H9 (cell line): ENCODE data around the gene FOXI1. TPM values are rescaled to one million over a fixed set of nuclear protein-coding genes. Genes with fewer than 3 reads are reported as not detected.

ENCODE experiments used
- DNase-seq: peaks from one replicate; pipeline ENCODE4 v3.0.0-alpha.2; 2017
- H2AFZ ChIP-seq: one replicate; pipeline ENCODE4 v1.6.1; 2013; ENCODE audit warnings: mild to moderate bottlenecking, low read length, control low read depth, moderate library complexity
- H2AK5ac ChIP-seq: 2 replicates; pipeline ENCODE4 v1.6.1; 2013; ENCODE audit warnings: low read length, control low read depth, mixed read lengths; ENCODE audit not compliant: insufficient read length
- H2BK120ac ChIP-seq: one replicate; pipeline ENCODE4 v1.6.1; 2013; ENCODE audit warnings: low read depth, mild to moderate bottlenecking, low read length, control low read depth, inconsistent platforms; ENCODE audit not compliant: poor library complexity, severe bottlenecking
- H2BK12ac ChIP-seq: 2 replicates; pipeline ENCODE4 v1.6.1; 2013; ENCODE audit warnings: low read length, control low read depth, mixed read lengths, low read depth; ENCODE audit not compliant: insufficient read length
- H2BK15ac ChIP-seq: 2 replicates; pipeline ENCODE4 v1.6.1; 2013; ENCODE audit warnings: low read depth, low read length, control low read depth
- H2BK20ac ChIP-seq: one replicate; pipeline ENCODE4 v1.6.1; 2013; ENCODE audit warnings: low read depth, mild to moderate bottlenecking, low read length, control low read depth, inconsistent platforms; ENCODE audit not compliant: poor library complexity, severe bottlenecking
- H2BK5ac ChIP-seq: 2 replicates; pipeline ENCODE4 v1.6.1; 2013; ENCODE audit warnings: low read length, control low read depth, mixed read lengths; ENCODE audit not compliant: insufficient read length
- H3K14ac ChIP-seq: 2 replicates; pipeline ENCODE4 v1.6.1; 2013; ENCODE audit warnings: low read length, control low read depth; ENCODE audit not compliant: insufficient read depth
- H3K18ac ChIP-seq: 2 replicates; pipeline ENCODE4 v1.6.1; 2013; ENCODE audit warnings: low read depth, mild to moderate bottlenecking, mixed read lengths, low read length, control low read depth; ENCODE audit not compliant: insufficient read length
- H3K23ac ChIP-seq: 2 replicates; pipeline ENCODE4 v1.6.1; 2013; ENCODE audit warnings: low read length, control low read depth, mixed read lengths, low read depth; ENCODE audit not compliant: insufficient read length
- H3K23me2 ChIP-seq: 2 replicates; pipeline ENCODE4 v1.6.1; 2013; ENCODE audit warnings: low read depth, mild to moderate bottlenecking, mixed read lengths, low read length, control low read depth; ENCODE audit not compliant: insufficient read length, poor library complexity, severe bottlenecking
- H3K27ac ChIP-seq: 2 replicates; pipeline ENCODE4 v1.5.1; 2013; ENCODE audit warnings: low read length, control low read depth, mixed read lengths, low read depth; ENCODE audit not compliant: insufficient read length
- H3K27me3 ChIP-seq: 2 replicates; pipeline ENCODE4 v1.6.1; 2013; ENCODE audit warnings: low read length, control low read depth, inconsistent platforms; ENCODE audit not compliant: insufficient read depth
- H3K4ac ChIP-seq: 2 replicates; pipeline ENCODE4 v1.6.1; 2013; ENCODE audit warnings: low read depth, mild to moderate bottlenecking, control low read depth, inconsistent platforms, low read length, moderate library complexity
- H3K4me1 ChIP-seq: 2 replicates; pipeline ENCODE4 v1.6.1; 2013; ENCODE audit warnings: low read length, control low read depth, inconsistent platforms; ENCODE audit not compliant: insufficient read depth
- H3K4me2 ChIP-seq: 2 replicates; pipeline ENCODE4 v1.6.1; 2013; ENCODE audit warnings: low read length, control low read depth, mixed read lengths; ENCODE audit not compliant: insufficient read length, insufficient read depth
- H3K56ac ChIP-seq: 2 replicates; pipeline ENCODE4 v1.6.1; 2013; ENCODE audit warnings: low read depth, mild to moderate bottlenecking, mixed read lengths, low read length, control low read depth; ENCODE audit not compliant: insufficient read length
- H3K79me1 ChIP-seq: 2 replicates; pipeline ENCODE4 v1.6.1; 2013; ENCODE audit warnings: low read depth, mild to moderate bottlenecking, moderate library complexity, low read length, control low read depth, inconsistent platforms; ENCODE audit not compliant: insufficient read depth, poor library complexity, severe bottlenecking
- H3K79me2 ChIP-seq: 2 replicates; pipeline ENCODE4 v1.6.1; 2013; ENCODE audit warnings: low read length, control low read depth, inconsistent platforms; ENCODE audit not compliant: insufficient read depth
- H3K9ac ChIP-seq: 2 replicates; pipeline ENCODE4 v1.6.1; 2013; ENCODE audit warnings: low read length, control low read depth, mixed read lengths; ENCODE audit not compliant: insufficient read length; ENCODE audit errors: extremely low read depth
- H3K9me3 ChIP-seq: one replicate; pipeline ENCODE4 v1.6.1; 2013; ENCODE audit warnings: low read depth, low read length, inconsistent platforms; ENCODE audit not compliant: control insufficient read depth
- H3T11ph ChIP-seq: one replicate; pipeline ENCODE4 v1.6.1; 2013; ENCODE audit warnings: mild to moderate bottlenecking, low read length, control low read depth, inconsistent platforms
- H4K20me1 ChIP-seq: one replicate; pipeline ENCODE4 v1.6.1; 2013; ENCODE audit not compliant: control insufficient read depth, insufficient read length, insufficient read depth
- H4K5ac ChIP-seq: 2 replicates; pipeline ENCODE4 v1.6.1; 2013; ENCODE audit warnings: low read depth, mild to moderate bottlenecking, mixed read lengths, low read length, control low read depth; ENCODE audit not compliant: insufficient read length
- H4K8ac ChIP-seq: replicated peaks from 2 replicates; pipeline ENCODE4 v1.6.1; 2013; ENCODE audit warnings: low read length, control low read depth, mixed read lengths, low read depth; ENCODE audit not compliant: insufficient read length
- H4K91ac ChIP-seq: 2 replicates; pipeline ENCODE4 v1.6.1; 2013; ENCODE audit warnings: low read depth, mild to moderate bottlenecking, moderate library complexity, mixed read lengths, low read length, control low read depth; ENCODE audit not compliant: insufficient read length
- H3K27ac Mint-ChIP-seq, 3 experiments: 2 replicates in 2 of 3; 3 replicates in 1 of 3; pipeline ENCODE4 v1.8.0; 2020 to 2021; ENCODE audit warnings: mixed read lengths in 3 of 3, mild to moderate bottlenecking in 1 of 3, moderate library complexity in 1 of 3
- H3K27me3 Mint-ChIP-seq: 2 replicates; pipeline ENCODE4 v1.8.0; 2021; ENCODE audit warnings: low read depth, mild to moderate bottlenecking, moderate library complexity, mixed read lengths
- H3K36me3 Mint-ChIP-seq, 3 experiments: 2 replicates in 2 of 3; 3 replicates in 1 of 3; pipeline ENCODE4 v1.8.0; 2020 to 2021; ENCODE audit warnings: low read depth in 3 of 3, mixed read lengths in 3 of 3; ENCODE audit not compliant: insufficient read depth in 1 of 3
- H3K4me1 Mint-ChIP-seq, 2 experiments: 2 replicates each; pipeline ENCODE4 v1.8.0; 2020; ENCODE audit warnings: mixed read lengths in 2 of 2
- H3K4me3 Mint-ChIP-seq, 2 experiments: 2 replicates in 1 of 2; 3 replicates in 1 of 2; pipeline ENCODE4 v1.8.0; 2020 to 2021; ENCODE audit warnings: mild to moderate bottlenecking in 2 of 2, mixed read lengths in 2 of 2, moderate library complexity in 1 of 2
- H3K9me3 Mint-ChIP-seq, 2 experiments: 2 replicates in 1 of 2; 3 replicates in 1 of 2; pipeline ENCODE4 v1.8.0; 2020; ENCODE audit warnings: mild to moderate bottlenecking in 2 of 2, mixed read lengths in 2 of 2, moderate library complexity in 1 of 2
- CTCF ChIP-seq: fragments of 200-600 bp; sonication (generic); conservative IDR thresholded peaks from 3 replicates; pipeline ENCODE4 v1.8.0; 2021; ENCODE audit warnings: antibody characterized with exemption, mild to moderate bottlenecking
- WGBS: extraction: QIAGEN DNeasy Blood & Tissue Kit; methylation state at CpG from one replicate; pipeline ENCODE4 v1.1.7; 2013; ENCODE audit warnings: missing lambda C conversion rate, low lambda C conversion rate, mixed read lengths; ENCODE audit not compliant: insufficient read length; ENCODE audit errors: extremely low coverage; 5-methylcytosine and 5-hydroxymethylcytosine counted together
- total RNA-seq: library from RNA; stranded (reverse); gene quantifications from 2 replicates; pipeline ENCODE4 v1.2.1, GENCODE V29; 2021

FOXI1 gene
- total RNA-seq, 1 experiment from 2014 or later, result not detected

- Histone ChIP-seq H4K20me1 (no peaks in the 10 kb centered on the region), H4K91ac (no peak overlapping the region), H3K27ac (no peak overlapping the region), H3K4me2 (no peak overlapping the region), H3K56ac (no peak overlapping the region), H4K5ac (no peak overlapping the region), H3K27me3 (no peaks in the 10 kb centered on the region), H3T11ph (no peak overlapping the region), H2AFZ (no peak overlapping the region), H2BK120ac (no peak overlapping the region), H3K79me2 (no peaks in the 10 kb centered on the region), H2BK5ac (no peak overlapping the region), H3K23me2 (no peaks in the 10 kb centered on the region), H3K23ac (no peak overlapping the region), H3K18ac (no peak overlapping the region), H4K8ac (no peak overlapping the region), H2BK20ac (no peak overlapping the region), H2BK15ac (no peak overlapping the region), H2AK5ac (no peak overlapping the region), H2BK12ac (no peak overlapping the region), H3K14ac (no peak overlapping the region), H3K4me1 (no peaks in the 10 kb centered on the region), H3K9ac (no peak overlapping the region), H3K4ac (no peak overlapping the region), H3K9me3 (no peaks in the 10 kb centered on the region), H3K79me1 (no peaks in the 10 kb centered on the region)
- WGBS, result no CpG with 5 or more reads among the region's 13 CpGs
- peaks cover 0 to 4% of the 10 kb centered on the region in 2 experiments; a peak in 1 of 4 replicates for H3K4me1 Mint-ChIP-seq
- H3K27ac Mint-ChIP-seq, result no peak overlapping the region
- peaks cover 9% of the 10 kb centered on the region for H3K27me3 Mint-ChIP-seq
- no peak overlapping the region for H3K4me3 Mint-ChIP-seq
- no peak for DNase-seq
- H3K9me3 Mint-ChIP-seq, result no peaks in the 10 kb centered on the region
- no peak for TF ChIP-seq CTCF
- no peaks in the 10 kb centered on the region; a peak in 1 of 7 replicates for H3K36me3 Mint-ChIP-seq
These were observed 26.8 kb upstream of the FOXI1 start for GRCh38 chr5:170078931-170079330.
